Adrenal gland (tissue), 12 donors: ENCODE results near the gene RNFT2. TPM values are rescaled to one million over a fixed set of nuclear protein-coding genes. Genes with fewer than 3 reads are reported as not detected.

Experiments
- DNase-seq, 7 donors: peaks; one replicate each; pipeline ENCODE4 v3.0.0-alpha.2; 2019 to 2020
- H3K27ac ChIP-seq, 5 donors: fragments of 200-600 bp; sonication (generic) in 4 of 5; 1 replicate in 3 of 5; 2 replicates in 2 of 5; pipeline versions ENCODE4 v1.5.1 to v1.8.0; 2016 to 2020; ENCODE audit warnings: mild to moderate bottlenecking in 1 of 5
- H3K27me3 ChIP-seq: fragments of 200-600 bp; 2 replicates; pipeline ENCODE4 v1.8.0; 2021
- H3K36me3 ChIP-seq, 2 donors: fragments of 200-600 bp; replicated peaks in 1 of 2; 1 replicate in 1 of 2; 2 replicates in 1 of 2; pipeline versions ENCODE4 v1.5.1 to v1.8.0; 2018 to 2022
- H3K4me1 ChIP-seq, 2 donors: fragments of 200-600 bp; replicated peaks in 1 of 2; 1 replicate in 1 of 2; 2 replicates in 1 of 2; pipeline versions ENCODE4 v1.5.1 to v1.8.0; 2018 to 2021
- H3K4me3 ChIP-seq, 4 donors: fragments of 200-600 bp; sonication (generic) in 3 of 4; one replicate each; pipeline ENCODE4 v1.5.1; 2016 to 2018
- H3K9me3 ChIP-seq, 3 donors: fragments of 200-600 bp; sonication (generic) in 1 of 3; replicated peaks in 1 of 3; 1 replicate in 2 of 3; 2 replicates in 1 of 3; pipeline versions ENCODE4 v1.5.1 to v1.8.0; 2016 to 2021
- POLR2A ChIP-seq, 2 donors: fragments of 450-650 bp; IDR thresholded peaks; one replicate each; pipeline ENCODE4 v1.6.1; 2017; ENCODE audit warnings: antibody characterized with exemption in 2 of 2, mild to moderate bottlenecking in 2 of 2, moderate library complexity in 1 of 2
- WGBS, 4 donors: extraction: QIAGEN DNeasy Blood & Tissue Kit in 2 of 4; methylation state at CpG; one replicate each; pipeline versions ENCODE4 v1.1.5 to v1.1.7; 2013 to 2017; 5-methylcytosine and 5-hydroxymethylcytosine counted together
- intact Hi-C, 2 donors: fragments of 100-400 bp; cut with DNase I; formaldehyde crosslinking; loops; one replicate each; pipeline versions ENCODE4 v1.14.1 to v1.15.0; 2022 to 2023
- polyA plus RNA-seq, 3 donors: library from polyadenylated mRNA; stranded (reverse); fragments of 200-250 nt in 2 of 3; fragments of 350-450 nt in 1 of 3; fragmentation: Illumina TruSeq in 1 of 3; extraction: RNeasy Lipid Tissue Mini Kit (QIAGEN cat#74804) in 1 of 3; gene quantifications; one replicate each; pipeline ENCODE4 v1.2.3, GENCODE V29; 2013 to 2014
- total RNA-seq, 9 donors: library from RNA; depleted of rRNA in 4 of 9; stranded (reverse); fragments of >200 nt in 4 of 9; fragments of 120-200 nt in 1 of 9; fragmentation: NEBNext Ultra II Directional in 1 of 9; extraction: Animal tissue kit (Norgen Biotek cat#: 25700) in 1 of 9; gene quantifications; one replicate each; pipeline versions ENCODE4 v1.1.0 to v1.2.4, GENCODE V29; 2013 to 2023
- TF ChIP-seq, protein P1 (sequence below), 6 experiments: fragments of 450-650 bp in 4 of 6; fragments of 200-600 bp in 2 of 6; sonication (generic) in 1 of 6; IDR thresholded peaks; 1 replicate in 5 of 6; 2 replicates in 1 of 6; pipeline versions ENCODE4 v1.5.1 to v1.8.0; 2016 to 2021; ENCODE audit warnings: antibody characterized with exemption in 6 of 6, mild to moderate bottlenecking in 2 of 6, moderate library complexity in 1 of 6
- donor health status: healthy with polysubstance abuse.
- donor health status: Bipolar disorder and iron deficiency.
- donor health status: DM: yes; HTN: yes; CAD: no.
- donor health status: DM: no; HTN: no; CAD: no.
- donor health status: DM: no; HTN: no; CAD: no.
- donor health status: DM: yes; HTN: yes; CAD: no.

RNFT2 gene
- total and polyA plus RNA-seq, 12 donors: 2.8 to 11.4 (median 5.8) TPM

DNA sequence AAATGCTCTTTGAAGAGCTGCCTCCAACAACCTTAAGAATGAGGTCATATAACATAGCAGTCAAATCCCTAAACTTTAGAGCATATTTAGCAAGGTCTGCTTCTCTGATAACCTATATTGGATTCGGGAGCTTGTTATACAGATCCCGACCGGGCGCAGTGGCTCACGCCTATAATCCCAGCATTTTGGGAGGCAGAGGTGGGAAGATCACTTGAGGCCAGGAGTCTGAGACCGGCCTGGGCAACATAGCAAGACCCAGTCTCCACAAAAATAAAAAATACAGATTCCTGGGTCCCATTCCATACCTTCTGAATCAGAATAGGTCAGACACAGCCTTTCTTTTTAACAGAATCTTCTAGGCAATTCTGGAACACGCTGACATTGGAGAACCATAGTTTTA is 46.9 kb upstream of the RNFT2 start:
- DNase-seq: peak in 1 of 7 donors; percentile 23
- peaks cover 17% of the 10 kb centered on the region for H3K27me3 ChIP-seq
- H3K27ac ChIP-seq: no peak overlapping the region
- H3K9me3 ChIP-seq: no peaks in the 10 kb centered on the region
- intact Hi-C loops: no loop called here
- no peak overlapping the region for H3K4me3 ChIP-seq
- WGBS, 4 donors: 89 to 98% (median 94%) methylated on average over 7 of the region's 7 CpGs
- no peaks in the 10 kb centered on the region for H3K36me3 ChIP-seq
- no peaks in the 10 kb centered on the region for H3K4me1 ChIP-seq
- TF ChIP-seq, protein P1, sequence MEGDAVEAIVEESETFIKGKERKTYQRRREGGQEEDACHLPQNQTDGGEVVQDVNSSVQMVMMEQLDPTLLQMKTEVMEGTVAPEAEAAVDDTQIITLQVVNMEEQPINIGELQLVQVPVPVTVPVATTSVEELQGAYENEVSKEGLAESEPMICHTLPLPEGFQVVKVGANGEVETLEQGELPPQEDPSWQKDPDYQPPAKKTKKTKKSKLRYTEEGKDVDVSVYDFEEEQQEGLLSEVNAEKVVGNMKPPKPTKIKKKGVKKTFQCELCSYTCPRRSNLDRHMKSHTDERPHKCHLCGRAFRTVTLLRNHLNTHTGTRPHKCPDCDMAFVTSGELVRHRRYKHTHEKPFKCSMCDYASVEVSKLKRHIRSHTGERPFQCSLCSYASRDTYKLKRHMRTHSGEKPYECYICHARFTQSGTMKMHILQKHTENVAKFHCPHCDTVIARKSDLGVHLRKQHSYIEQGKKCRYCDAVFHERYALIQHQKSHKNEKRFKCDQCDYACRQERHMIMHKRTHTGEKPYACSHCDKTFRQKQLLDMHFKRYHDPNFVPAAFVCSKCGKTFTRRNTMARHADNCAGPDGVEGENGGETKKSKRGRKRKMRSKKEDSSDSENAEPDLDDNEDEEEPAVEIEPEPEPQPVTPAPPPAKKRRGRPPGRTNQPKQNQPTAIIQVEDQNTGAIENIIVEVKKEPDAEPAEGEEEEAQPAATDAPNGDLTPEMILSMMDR (IDR thresholded peaks at IDR 0.05): no peak

GRCh38 chr12:116691636-116692035 is 46.5 kb upstream of the RNFT2 start:
- Histone ChIP-seq H3K27ac (no peak overlapping the region), H3K27me3 (peaks cover 17% of the 10 kb centered on the region), H3K4me1 (no peaks in the 10 kb centered on the region), H3K36me3 (no peaks in the 10 kb centered on the region), H3K9me3 (no peaks in the 10 kb centered on the region), H3K4me3 (no peak overlapping the region)
- WGBS, 4 donors: 81 to 89% (median 84%) methylated on average over 4 of the region's 4 CpGs
- TF ChIP-seq POLR2A (IDR thresholded peaks at IDR 0.05): no peak
- TF ChIP-seq, protein P1 (IDR thresholded peaks at IDR 0.05): no peak
- intact Hi-C loops: no loop called here
- no peak for DNase-seq

GRCh38 chr12:116692605-116693004 is 45.5 kb upstream of the RNFT2 start:
- Histone ChIP-seq H3K4me3 (no peak overlapping the region), H3K36me3 (no peaks in the 10 kb centered on the region), H3K4me1 (no peaks in the 10 kb centered on the region), H3K9me3 (no peaks in the 10 kb centered on the region), H3K27ac (no peak overlapping the region), H3K27me3 (peaks cover 17% of the 10 kb centered on the region)
- WGBS, 4 donors: 62 to 80% (median 75%) methylated on average over 3 of the region's 3 CpGs
- TF ChIP-seq POLR2A (IDR thresholded peaks at IDR 0.05): no peak
- TF ChIP-seq, protein P1 (IDR thresholded peaks at IDR 0.05): no peak
- DNase-seq: peak in 1 of 7 donors; percentile 15
- intact Hi-C loops: no loop called here

GRCh38 chr12:116693286-116694227 is 44.6 kb upstream of the RNFT2 start:
- Histone ChIP-seq H3K27ac (no peak overlapping the region), H3K4me3 (peak overlapping the region in 1 of 4 donors; percentile 18), H3K27me3 (peaks cover 17% of the 10 kb centered on the region), H3K9me3 (no peaks in the 10 kb centered on the region), H3K4me1 (peaks cover 0 to 6% of the 10 kb centered on the region in 2 donors), H3K36me3 (no peaks in the 10 kb centered on the region)
- WGBS, 4 donors: 44 to 50% (median 47%) methylated on average over 25 to 34 of the region's 34 CpGs
- DNase-seq: peak in 1 of 7 donors; percentile 47
- TF ChIP-seq, protein P1 (IDR thresholded peaks at IDR 0.05): no peak
- TF ChIP-seq POLR2A (IDR thresholded peaks at IDR 0.05): no peak
- intact Hi-C loops: no loop called here
